IMR-90 (cell line): Measurements from ENCODE around the gene KCP. TPM values are rescaled to one million over a fixed set of nuclear protein-coding genes. Genes with fewer than 3 reads are reported as not detected.

ENCODE experiments used
- ATAC-seq: fragments of 200-7000 bp; cut with Tn5 transposase; 2 replicates; pipeline ENCODE4 v1.9.1; 2020; ENCODE audit warnings: low read depth, mild to moderate bottlenecking, moderate library complexity
- BruUV-seq: library from RNA; stranded (reverse); fragments of 400-500 nt; replicated peaks from 2 replicates; lab custom pipeline; 2021; lab: Mats Ljungman, UMichigan
- CTCF ChIA-PET: fragments of 300-600 bp; formaldehyde crosslinking; extraction: SDS; loops from one replicate; lab custom pipeline; 2021; ENCODE audit warnings: antibody characterized with exemption; lab: Yijun Ruan, JAX
- POLR2A ChIA-PET: fragments of 300-600 bp; sonication (Branson Sonifier 250); formaldehyde crosslinking; loops from one replicate; lab custom pipeline; 2022; ENCODE audit warnings: antibody characterized with exemption; ENCODE audit not compliant: unreplicated experiment; lab: Charles Lee
- DNase-seq: peaks from one replicate; pipeline ENCODE4 v3.0.0; 2013
- H2AFZ ChIP-seq: replicated peaks from 2 replicates; pipeline ENCODE3; 2013; ENCODE audit warnings: low read length, mild to moderate bottlenecking; ENCODE audit not compliant: poor library complexity
- H2AK5ac ChIP-seq: 2 replicates; pipeline ENCODE4 v1.6.1; 2013; ENCODE audit warnings: low read depth, low read length, inconsistent platforms
- H2AK9ac ChIP-seq: replicated peaks from 2 replicates; pipeline ENCODE3; 2013; ENCODE audit warnings: mild to moderate bottlenecking, low read depth, low read length, moderate library complexity; ENCODE audit not compliant: poor library complexity
- H2BK120ac ChIP-seq: 2 replicates; pipeline ENCODE4 v1.6.1; 2013; ENCODE audit warnings: low read depth, low read length, inconsistent platforms
- H2BK15ac ChIP-seq: 3 replicates; pipeline ENCODE4 v1.6.1; 2013; ENCODE audit warnings: low read depth, low read length, inconsistent platforms
- H2BK20ac ChIP-seq: 2 replicates; pipeline ENCODE4 v1.6.1; 2013; ENCODE audit warnings: low read depth, mild to moderate bottlenecking, inconsistent platforms, low read length, moderate library complexity
- H2BK5ac ChIP-seq: 2 replicates; pipeline ENCODE4 v1.6.1; 2013; ENCODE audit warnings: mild to moderate bottlenecking, low read depth, low read length, inconsistent platforms; ENCODE audit not compliant: poor library complexity, severe bottlenecking
- H3K14ac ChIP-seq: replicated peaks from 2 replicates; pipeline ENCODE4 v1.6.1; 2013; ENCODE audit warnings: low read depth, low read length, inconsistent platforms
- H3K18ac ChIP-seq: 2 replicates; pipeline ENCODE4 v1.6.1; 2013; ENCODE audit warnings: low read depth, low read length, control low read depth
- H3K23ac ChIP-seq: 2 replicates; pipeline ENCODE4 v1.6.1; 2013; ENCODE audit warnings: low read depth, low read length, inconsistent platforms
- H3K27ac ChIP-seq: 2 replicates; pipeline ENCODE4 v1.5.1; 2013; ENCODE audit warnings: mild to moderate bottlenecking, control low read depth, low read length; ENCODE audit not compliant: insufficient read depth
- H3K27me3 ChIP-seq: 2 replicates; pipeline ENCODE4 v1.6.1; 2013; ENCODE audit warnings: low read length; ENCODE audit not compliant: control insufficient read depth, insufficient read depth
- H3K36me3 ChIP-seq: 2 replicates; pipeline ENCODE4 v1.6.1; 2013; ENCODE audit warnings: low read length, mixed read lengths; ENCODE audit not compliant: control insufficient read depth, insufficient read depth
- H3K4ac ChIP-seq: 2 replicates; pipeline ENCODE4 v1.6.1; 2013; ENCODE audit warnings: low read depth, low read length, inconsistent platforms
- H3K4me1 ChIP-seq: 2 replicates; pipeline ENCODE4 v1.6.1; 2013; ENCODE audit warnings: low read length, mixed read lengths; ENCODE audit not compliant: control insufficient read depth, insufficient read depth
- H3K4me2 ChIP-seq: 2 replicates; pipeline ENCODE4 v1.6.1; 2013; ENCODE audit warnings: low read depth, mild to moderate bottlenecking, control low read depth, low read length, moderate library complexity
- H3K4me3 ChIP-seq: 2 replicates; pipeline ENCODE4 v1.5.1; 2013; ENCODE audit warnings: low read depth, mild to moderate bottlenecking, control low read depth, low read length, moderate library complexity; ENCODE audit not compliant: insufficient read depth
- H3K56ac ChIP-seq: 2 replicates; pipeline ENCODE4 v1.6.1; 2013; ENCODE audit warnings: low read length, inconsistent platforms; ENCODE audit not compliant: insufficient read depth; ENCODE audit errors: extremely low read depth
- H3K79me1 ChIP-seq, 2 experiments: 2 replicates each; pipeline ENCODE4 v1.6.1; 2013; ENCODE audit warnings: low read length in 2 of 2, inconsistent platforms in 1 of 2, low read depth in 1 of 2
- H3K9ac ChIP-seq: 2 replicates; pipeline ENCODE4 v1.6.1; 2013; ENCODE audit warnings: low read depth, low read length, control low read depth
- H3K9me1 ChIP-seq: 2 replicates; pipeline ENCODE4 v1.6.1; 2013; ENCODE audit warnings: low read length, inconsistent platforms; ENCODE audit not compliant: insufficient read depth
- H3K9me3 ChIP-seq: 2 replicates; pipeline ENCODE4 v1.6.1; 2013; ENCODE audit warnings: low read length; ENCODE audit not compliant: control insufficient read depth, insufficient read depth
- H4K20me1 ChIP-seq: 2 replicates; pipeline ENCODE4 v1.6.1; 2013; ENCODE audit warnings: low read length, inconsistent platforms; ENCODE audit not compliant: insufficient read depth
- H4K5ac ChIP-seq: 2 replicates; pipeline ENCODE4 v1.6.1; 2013; ENCODE audit warnings: mild to moderate bottlenecking, low read depth, low read length, control low read depth
- H4K8ac ChIP-seq, 2 experiments: 2 replicates each; pipeline ENCODE4 v1.6.1; 2013; ENCODE audit warnings: low read depth in 2 of 2, low read length in 2 of 2, control low read depth in 1 of 2, inconsistent platforms in 1 of 2
- H4K91ac ChIP-seq: 2 replicates; pipeline ENCODE4 v1.6.1; 2013; ENCODE audit warnings: low read depth, low read length, inconsistent platforms; ENCODE audit not compliant: insufficient read depth
- CEBPB ChIP-seq: IDR thresholded peaks from 2 replicates; pipeline ENCODE4 v1.6.1; 2012; ENCODE audit warnings: low read depth, low read length, improper control_type of control experiment
- FOS ChIP-seq: fragments of 150-350 bp; IDR thresholded peaks from 2 replicates; pipeline ENCODE4 v1.6.1; 2016; ENCODE audit warnings: low read depth, low read length
- MAFK ChIP-seq: IDR thresholded peaks from 2 replicates; pipeline ENCODE4 v1.6.1; 2012; ENCODE audit warnings: low read depth, low read length, improper control_type of control experiment
- RAD21 ChIP-seq: IDR thresholded peaks from 2 replicates; pipeline ENCODE4 v1.6.1; 2012; ENCODE audit warnings: low read length, improper control_type of control experiment
- RCOR1 ChIP-seq: IDR thresholded peaks from 2 replicates; pipeline ENCODE4 v1.6.1; 2012; ENCODE audit warnings: mild to moderate bottlenecking, low read length, improper control_type of control experiment; ENCODE audit not compliant: insufficient replicate concordance
- RFX5 ChIP-seq: IDR thresholded peaks from 2 replicates; pipeline ENCODE4 v1.8.0; 2012; ENCODE audit warnings: low read depth, mild to moderate bottlenecking, low read length, moderate library complexity
- SMC3 ChIP-seq: fragments of 150-350 bp; IDR thresholded peaks from 2 replicates; pipeline ENCODE4 v1.6.1; 2016; ENCODE audit warnings: low read depth, mild to moderate bottlenecking, antibody characterized with exemption, low read length, moderate library complexity
- WGBS, 2 experiments: methylation state at CpG; one replicate each; pipeline versions ENCODE4 v1.1.5 to v1.1.7; 2013; ENCODE audit warnings: missing lambda C conversion rate in 2 of 2; ENCODE audit not compliant: insufficient read length in 1 of 2; ENCODE audit errors: extremely low coverage in 2 of 2; 5-methylcytosine and 5-hydroxymethylcytosine counted together
- dilution Hi-C: fragments of 300-500 bp; cut with HindIII; formaldehyde crosslinking; loops from one replicate; pipeline ENCODE4 v1.14.3; 2018; ENCODE audit warnings: low sequenced_read_pairs; ENCODE audit not compliant: unreplicated experiment
- in situ Hi-C: fragments of 300-500 bp; cut with MboI; formaldehyde crosslinking; loops from 3 replicates; pipeline ENCODE4 v1.14.3; 2019; ENCODE audit warnings: low sequenced_read_pairs, inconsistent platforms, mixed read lengths
- intact Hi-C: fragments of 100-400 bp; cut with micrococcal nuclease; formaldehyde crosslinking; loops from 2 replicates; pipeline ENCODE4 v1.10.0; 2022
- polyA plus RNA-seq, 3 experiments: library from polyadenylated mRNA; depleted of rRNA; stranded (reverse); fragments of >200 nt; gene quantifications; 2 replicates each; pipeline ENCODE4 v1.2.3, GENCODE V29; 2012; ENCODE audit warnings: low replicate concordance in 1 of 3
- total RNA-seq: library from RNA; depleted of rRNA; stranded (reverse); fragments of >200 nt; gene quantifications from 2 replicates; pipeline ENCODE4 v1.2.3, GENCODE V29; 2012
- TF ChIP-seq, protein P1 (sequence below): fragments of 150-350 bp; IDR thresholded peaks from 2 replicates; pipeline ENCODE4 v1.6.1; 2017; ENCODE audit warnings: mild to moderate bottlenecking, antibody characterized with exemption, low read length, low read depth
- TF ChIP-seq, protein P2 (sequence below): conservative IDR thresholded peaks from 2 replicates; pipeline ENCODE4 v1.5.1; 2012; ENCODE audit warnings: mild to moderate bottlenecking, low read depth, low read length, improper control_type of control experiment

The KCP gene
- total and polyA plus RNA-seq, 2 of the 4 experiments (the other 2 are of a cell fraction) = 0.03 TPM; not detected in 1

DNA sequence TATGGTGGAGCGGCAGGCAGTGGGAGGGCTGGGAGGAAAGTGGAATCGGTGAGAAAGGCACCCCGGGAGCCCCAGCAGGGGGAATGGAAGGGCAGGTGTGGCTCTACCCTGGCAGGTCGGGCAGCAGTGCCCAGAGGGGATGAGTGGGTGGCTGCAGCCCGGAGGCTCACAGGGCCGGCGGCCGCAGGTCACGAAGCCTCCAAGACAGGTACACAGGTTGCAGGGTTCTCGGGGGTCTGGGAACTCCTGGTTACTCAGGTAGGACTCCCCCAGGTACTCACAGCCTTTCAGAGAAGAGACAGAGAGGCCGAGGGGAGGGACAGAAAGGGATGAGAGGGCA is 21.8 kb downstream of the KCP start:
- in situ Hi-C loops = loop anchor here (25.0 kb wide), 1 partner anchor 426 kb away; the partner anchor contains the start of gene HILPDA
- H3K4ac ChIP-seq = no peak overlapping the region
- peak overlapping the region; percentile 95 for H2BK5ac ChIP-seq
- dilution Hi-C loops = no loop called here
- H2AFZ ChIP-seq = no peak overlapping the region
- no peak overlapping the region for H4K5ac ChIP-seq
- no peak for ATAC-seq
- no peak for DNase-seq
- H3K18ac ChIP-seq = no peak overlapping the region
- H3K9me1 ChIP-seq = no peaks in the 10 kb centered on the region
- H3K4me3 ChIP-seq = no peak overlapping the region
- no peak overlapping the region for H3K23ac ChIP-seq
- H3K4me2 ChIP-seq = no peak overlapping the region
- H3K56ac ChIP-seq = no peak overlapping the region
- intact Hi-C loops = no loop called here
- H3K4me1 ChIP-seq = no peaks in the 10 kb centered on the region
- H3K14ac ChIP-seq = no peak overlapping the region
- H3K36me3 ChIP-seq = no peaks in the 10 kb centered on the region
- H4K20me1 ChIP-seq = peaks cover 4% of the 10 kb centered on the region; the same call in 1 of the 2 replicates
- no peak overlapping the region for H2BK120ac ChIP-seq
- ChIA-PET CTCF (no interaction called here), POLR2A (no interaction called here)
- BruUV-seq = no TSS peak
- 89% methylated on average over 7 of the region's 11 CpGs; no CpG with 5 or more reads in 1 of the 2 experiments for WGBS, 2 experiments
- H2AK5ac ChIP-seq = no peak overlapping the region
- H2BK15ac ChIP-seq = no peak overlapping the region
- H2AK9ac ChIP-seq = no peak overlapping the region
- no peaks in the 10 kb centered on the region for H3K79me1 ChIP-seq
- H3K9me3 ChIP-seq = no peaks in the 10 kb centered on the region
- H2BK20ac ChIP-seq = no peak overlapping the region
- H4K8ac ChIP-seq = no peak overlapping the region
- H3K27ac ChIP-seq = no peak overlapping the region
- TF ChIP-seq CEBPB (no peak), MAFK (no peak), FOS (no peak), RCOR1 (no peak), RFX5 (no peak), SMC3 (no peak), RAD21 (no peak)
- TF ChIP-seq, protein P1, sequence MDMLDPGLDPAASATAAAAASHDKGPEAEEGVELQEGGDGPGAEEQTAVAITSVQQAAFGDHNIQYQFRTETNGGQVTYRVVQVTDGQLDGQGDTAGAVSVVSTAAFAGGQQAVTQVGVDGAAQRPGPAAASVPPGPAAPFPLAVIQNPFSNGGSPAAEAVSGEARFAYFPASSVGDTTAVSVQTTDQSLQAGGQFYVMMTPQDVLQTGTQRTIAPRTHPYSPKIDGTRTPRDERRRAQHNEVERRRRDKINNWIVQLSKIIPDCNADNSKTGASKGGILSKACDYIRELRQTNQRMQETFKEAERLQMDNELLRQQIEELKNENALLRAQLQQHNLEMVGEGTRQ = no peak
- TF ChIP-seq, protein P2, sequence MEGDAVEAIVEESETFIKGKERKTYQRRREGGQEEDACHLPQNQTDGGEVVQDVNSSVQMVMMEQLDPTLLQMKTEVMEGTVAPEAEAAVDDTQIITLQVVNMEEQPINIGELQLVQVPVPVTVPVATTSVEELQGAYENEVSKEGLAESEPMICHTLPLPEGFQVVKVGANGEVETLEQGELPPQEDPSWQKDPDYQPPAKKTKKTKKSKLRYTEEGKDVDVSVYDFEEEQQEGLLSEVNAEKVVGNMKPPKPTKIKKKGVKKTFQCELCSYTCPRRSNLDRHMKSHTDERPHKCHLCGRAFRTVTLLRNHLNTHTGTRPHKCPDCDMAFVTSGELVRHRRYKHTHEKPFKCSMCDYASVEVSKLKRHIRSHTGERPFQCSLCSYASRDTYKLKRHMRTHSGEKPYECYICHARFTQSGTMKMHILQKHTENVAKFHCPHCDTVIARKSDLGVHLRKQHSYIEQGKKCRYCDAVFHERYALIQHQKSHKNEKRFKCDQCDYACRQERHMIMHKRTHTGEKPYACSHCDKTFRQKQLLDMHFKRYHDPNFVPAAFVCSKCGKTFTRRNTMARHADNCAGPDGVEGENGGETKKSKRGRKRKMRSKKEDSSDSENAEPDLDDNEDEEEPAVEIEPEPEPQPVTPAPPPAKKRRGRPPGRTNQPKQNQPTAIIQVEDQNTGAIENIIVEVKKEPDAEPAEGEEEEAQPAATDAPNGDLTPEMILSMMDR = no peak
- H3K27me3 ChIP-seq = peaks cover 16% of the 10 kb centered on the region
- no peak overlapping the region for H3K9ac ChIP-seq
- no peak overlapping the region for H4K91ac ChIP-seq
